ENCODE measurements around the gene LPP. TPM values are rescaled to one million over a fixed set of nuclear protein-coding genes. Genes with fewer than 3 reads are reported as not detected.
A peak's percentile ranks its signal among the peaks of the same experiment; 100 is the strongest.

Gene LPP
- total RNA-seq, 1 donor = 92.1 TPM

DNA sequence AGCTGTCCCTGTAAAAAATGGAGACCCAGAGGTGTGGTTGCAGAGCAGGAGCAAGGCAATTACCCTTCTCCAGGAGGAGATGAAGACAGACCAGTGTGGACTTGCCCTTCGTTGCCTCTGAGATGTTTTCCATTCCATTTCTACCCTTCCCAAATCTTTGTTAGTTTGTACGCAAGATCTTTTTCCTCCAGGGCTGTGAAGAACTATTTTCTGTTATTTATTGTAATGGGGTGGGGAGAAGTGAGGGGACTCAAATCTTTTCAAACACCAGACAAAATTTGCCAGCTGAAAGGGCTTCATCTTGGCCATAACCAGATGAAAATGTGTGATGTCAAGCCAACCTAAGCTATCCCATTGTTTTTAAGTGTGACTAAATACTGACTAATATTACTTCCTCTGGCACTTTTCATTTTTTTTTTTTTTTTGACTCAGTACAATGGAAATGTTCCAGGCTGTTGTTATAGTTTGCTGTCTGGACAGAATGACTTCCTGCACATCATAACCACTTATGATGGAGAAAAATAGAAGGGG lies 746.5 kb downstream of the LPP start:
- no peak overlapping the region for H3K4me3 ChIP-seq (ENCODE audit: low read depth, low read length)
- DNase-seq (ENCODE audit: low read depth) = peak; percentile 97
- TF ChIP-seq, protein P1, sequence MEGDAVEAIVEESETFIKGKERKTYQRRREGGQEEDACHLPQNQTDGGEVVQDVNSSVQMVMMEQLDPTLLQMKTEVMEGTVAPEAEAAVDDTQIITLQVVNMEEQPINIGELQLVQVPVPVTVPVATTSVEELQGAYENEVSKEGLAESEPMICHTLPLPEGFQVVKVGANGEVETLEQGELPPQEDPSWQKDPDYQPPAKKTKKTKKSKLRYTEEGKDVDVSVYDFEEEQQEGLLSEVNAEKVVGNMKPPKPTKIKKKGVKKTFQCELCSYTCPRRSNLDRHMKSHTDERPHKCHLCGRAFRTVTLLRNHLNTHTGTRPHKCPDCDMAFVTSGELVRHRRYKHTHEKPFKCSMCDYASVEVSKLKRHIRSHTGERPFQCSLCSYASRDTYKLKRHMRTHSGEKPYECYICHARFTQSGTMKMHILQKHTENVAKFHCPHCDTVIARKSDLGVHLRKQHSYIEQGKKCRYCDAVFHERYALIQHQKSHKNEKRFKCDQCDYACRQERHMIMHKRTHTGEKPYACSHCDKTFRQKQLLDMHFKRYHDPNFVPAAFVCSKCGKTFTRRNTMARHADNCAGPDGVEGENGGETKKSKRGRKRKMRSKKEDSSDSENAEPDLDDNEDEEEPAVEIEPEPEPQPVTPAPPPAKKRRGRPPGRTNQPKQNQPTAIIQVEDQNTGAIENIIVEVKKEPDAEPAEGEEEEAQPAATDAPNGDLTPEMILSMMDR (IDR thresholded peaks at IDR 0.05; ENCODE audit: insufficient read depth, low read length) = no peak

DNA sequence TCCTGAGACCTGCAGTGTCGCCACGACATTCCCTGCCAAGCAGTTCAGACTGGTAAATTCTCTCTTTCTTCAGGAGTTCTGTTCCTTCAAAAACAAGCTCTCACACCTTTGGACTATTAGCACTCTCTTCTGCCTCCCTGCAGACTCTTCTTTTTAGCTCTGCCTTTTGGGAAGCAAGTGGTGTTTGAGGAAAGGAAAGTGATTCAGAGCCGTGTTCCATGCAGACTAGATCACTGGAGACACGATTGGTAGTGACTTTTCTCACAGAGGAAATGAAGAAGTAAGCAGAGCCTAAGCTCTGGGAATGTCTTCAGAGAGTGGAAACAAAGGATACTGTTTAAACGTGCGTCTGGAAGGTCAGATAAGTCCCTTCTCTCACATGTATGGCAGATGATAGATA lies 747.2 kb downstream of the LPP start:
- TF ChIP-seq, protein P1 (IDR thresholded peaks at IDR 0.05; ENCODE audit: insufficient read depth, low read length) = no peak
- peak; percentile 64 for DNase-seq (ENCODE audit: low read depth)
- H3K4me3 ChIP-seq (ENCODE audit: low read depth, low read length) = peak overlapping the region; percentile 2

DNA sequence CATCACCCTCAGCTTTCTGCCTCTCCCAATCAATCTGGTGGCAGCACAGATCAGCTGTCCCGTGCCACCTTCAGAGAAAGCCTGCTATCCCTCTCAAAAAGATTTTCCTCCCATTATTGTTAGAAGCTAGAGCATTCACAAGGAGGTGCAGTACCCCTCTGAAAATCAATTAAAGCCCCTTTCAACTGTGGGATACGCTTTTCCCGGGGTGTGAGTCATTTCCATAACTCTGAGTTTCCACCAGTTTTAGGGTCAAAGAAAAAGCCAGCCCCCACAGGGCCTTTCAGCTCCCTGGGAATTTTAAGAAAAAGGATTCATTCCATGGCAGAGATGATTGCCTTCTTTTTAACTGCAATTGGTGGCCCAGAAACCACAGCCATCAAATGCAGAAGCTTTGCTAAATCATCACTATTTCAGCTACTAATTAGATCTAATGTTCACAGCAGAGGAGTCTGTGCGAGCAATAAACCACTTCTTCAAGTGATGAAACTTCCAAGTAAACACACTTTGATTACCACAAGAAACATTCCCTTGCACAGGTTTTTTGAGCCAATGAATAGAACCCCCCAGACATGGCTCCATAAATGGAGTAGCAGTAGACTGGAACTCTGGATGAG lies 747.8 kb downstream of the LPP start:
- H3K4me3 ChIP-seq (ENCODE audit: low read depth, low read length) = no peak overlapping the region
- DNase-seq (ENCODE audit: low read depth) = no peak
- TF ChIP-seq, protein P1 (IDR thresholded peaks at IDR 0.05; ENCODE audit: insufficient read depth, low read length) = no peak

DNA sequence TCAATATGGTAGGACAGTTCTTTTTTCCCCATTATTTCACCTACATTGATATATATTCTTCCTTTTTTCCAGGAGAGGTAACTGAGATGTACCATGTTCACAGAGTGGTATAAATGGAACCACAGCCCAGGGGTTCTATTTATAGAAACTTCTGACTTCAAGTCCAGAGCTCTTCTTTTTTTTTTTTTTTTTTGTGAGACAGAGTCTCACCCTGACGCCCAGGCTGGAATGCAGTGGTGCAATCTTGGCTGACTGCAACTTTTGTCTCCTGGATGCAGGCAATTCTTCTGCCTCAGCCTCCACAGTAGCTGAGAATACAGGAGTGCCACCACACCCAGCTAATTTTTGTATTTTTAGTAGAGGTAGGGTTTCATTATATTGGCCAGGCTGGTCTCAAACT lies 750.7 kb downstream of the LPP start:
- TF ChIP-seq, protein P1 (IDR thresholded peaks at IDR 0.05; ENCODE audit: insufficient read depth, low read length) = no peak
- no peak overlapping the region for H3K4me3 ChIP-seq (ENCODE audit: low read depth, low read length)
- DNase-seq (ENCODE audit: low read depth) = peak; percentile 63

DNA sequence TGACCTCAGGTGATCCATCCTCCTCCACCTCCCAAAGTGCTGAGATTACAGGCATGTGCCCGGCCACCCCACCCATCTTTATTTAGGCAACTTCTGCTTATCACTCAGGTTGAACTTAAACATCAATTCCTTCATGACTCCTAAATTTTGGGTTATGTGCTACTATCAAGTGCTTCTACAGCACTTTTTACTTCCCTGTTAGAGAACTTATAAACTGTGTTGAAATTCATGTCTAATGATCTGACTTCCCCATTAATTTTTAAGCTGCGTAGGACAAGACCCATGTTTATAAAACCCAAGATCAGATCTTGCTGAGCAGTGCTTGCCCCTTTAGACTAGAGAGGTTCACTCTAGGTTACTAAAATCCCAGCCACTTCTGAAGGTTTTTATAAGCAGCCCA lies 751.6 kb downstream of the LPP start:
- H3K4me3 ChIP-seq (ENCODE audit: low read depth, low read length) = no peak overlapping the region
- DNase-seq (ENCODE audit: low read depth) = no peak
- TF ChIP-seq, protein P1 (IDR thresholded peaks at IDR 0.05; ENCODE audit: insufficient read depth, low read length) = no peak

DNA sequence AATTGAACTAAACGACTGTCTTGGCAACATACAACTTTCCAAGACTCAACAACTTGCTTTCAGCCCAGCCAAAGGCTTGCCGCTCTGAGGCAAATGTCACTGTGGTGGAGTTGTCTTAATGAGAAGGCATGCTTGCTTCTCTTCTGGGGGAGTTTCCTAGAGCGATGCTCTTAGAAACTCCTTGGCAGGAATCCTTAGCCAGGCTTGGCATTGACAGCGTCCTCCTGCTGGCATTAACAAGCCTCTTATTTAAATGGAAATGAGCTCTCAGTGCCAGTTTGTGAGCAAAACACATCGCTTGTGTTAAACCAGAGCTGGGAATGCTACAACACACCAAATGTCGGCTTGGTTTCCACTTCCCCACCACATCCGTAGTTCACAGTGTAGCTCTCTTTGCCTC lies 752.3 kb downstream of the LPP start:
- TF ChIP-seq, protein P1 (IDR thresholded peaks at IDR 0.05; ENCODE audit: insufficient read depth, low read length) = no peak
- DNase-seq (ENCODE audit: low read depth) = no peak
- H3K4me3 ChIP-seq (ENCODE audit: low read depth, low read length) = no peak overlapping the region

Measured in fibroblast of the aortic adventitia (primary cell).